GM12873 (cell line): Measurements from ENCODE around the gene CD151.

Experiments
- TF ChIP-seq, protein P1 (sequence below): IDR thresholded peaks from 2 replicates; pipeline ENCODE4 v1.5.1; 2012; ENCODE audit warnings: low read depth, mild to moderate bottlenecking, moderate library complexity, low read length, control low read depth; ENCODE audit not compliant: insufficient read depth; ENCODE audit errors: missing control alignments

The CD151 gene

DNA sequence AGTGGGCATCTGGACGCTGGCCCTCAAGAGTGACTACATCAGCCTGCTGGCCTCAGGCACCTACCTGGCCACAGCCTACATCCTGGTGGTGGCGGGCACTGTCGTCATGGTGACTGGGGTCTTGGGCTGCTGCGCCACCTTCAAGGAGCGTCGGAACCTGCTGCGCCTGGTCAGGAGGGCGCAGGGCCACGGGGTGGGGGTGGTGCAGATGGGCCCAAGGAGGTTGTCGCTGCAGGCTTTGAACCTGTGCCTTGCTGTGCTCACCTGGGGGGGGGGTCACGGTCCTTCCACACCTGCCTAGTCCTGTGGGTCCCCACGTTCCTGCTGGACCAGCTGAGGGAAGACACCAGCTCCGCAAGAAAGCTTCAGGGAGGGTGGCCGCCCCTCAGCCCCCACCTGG is 3.5 kb downstream of the CD151 start:
- TF ChIP-seq, protein P1, sequence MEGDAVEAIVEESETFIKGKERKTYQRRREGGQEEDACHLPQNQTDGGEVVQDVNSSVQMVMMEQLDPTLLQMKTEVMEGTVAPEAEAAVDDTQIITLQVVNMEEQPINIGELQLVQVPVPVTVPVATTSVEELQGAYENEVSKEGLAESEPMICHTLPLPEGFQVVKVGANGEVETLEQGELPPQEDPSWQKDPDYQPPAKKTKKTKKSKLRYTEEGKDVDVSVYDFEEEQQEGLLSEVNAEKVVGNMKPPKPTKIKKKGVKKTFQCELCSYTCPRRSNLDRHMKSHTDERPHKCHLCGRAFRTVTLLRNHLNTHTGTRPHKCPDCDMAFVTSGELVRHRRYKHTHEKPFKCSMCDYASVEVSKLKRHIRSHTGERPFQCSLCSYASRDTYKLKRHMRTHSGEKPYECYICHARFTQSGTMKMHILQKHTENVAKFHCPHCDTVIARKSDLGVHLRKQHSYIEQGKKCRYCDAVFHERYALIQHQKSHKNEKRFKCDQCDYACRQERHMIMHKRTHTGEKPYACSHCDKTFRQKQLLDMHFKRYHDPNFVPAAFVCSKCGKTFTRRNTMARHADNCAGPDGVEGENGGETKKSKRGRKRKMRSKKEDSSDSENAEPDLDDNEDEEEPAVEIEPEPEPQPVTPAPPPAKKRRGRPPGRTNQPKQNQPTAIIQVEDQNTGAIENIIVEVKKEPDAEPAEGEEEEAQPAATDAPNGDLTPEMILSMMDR, result no peak

DNA sequence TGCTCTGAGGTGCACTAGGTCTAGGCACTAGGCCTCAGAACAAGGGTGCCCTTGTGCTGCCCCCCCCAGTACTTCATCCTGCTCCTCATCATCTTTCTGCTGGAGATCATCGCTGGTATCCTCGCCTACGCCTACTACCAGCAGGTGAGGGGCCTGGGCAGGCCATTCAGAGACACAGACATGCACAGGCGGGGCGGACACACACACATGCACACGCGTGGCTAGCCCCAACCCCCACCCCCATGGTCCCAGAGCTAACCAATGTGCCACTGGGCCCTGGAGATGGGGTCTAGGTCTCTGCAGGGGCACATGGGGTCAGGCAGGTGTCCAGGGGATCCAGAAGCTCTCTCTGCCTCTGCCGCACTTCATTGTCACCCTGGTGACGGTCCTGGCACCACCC is 3.9 kb downstream of the CD151 start:
- TF ChIP-seq, protein P1, result no peak

DNA sequence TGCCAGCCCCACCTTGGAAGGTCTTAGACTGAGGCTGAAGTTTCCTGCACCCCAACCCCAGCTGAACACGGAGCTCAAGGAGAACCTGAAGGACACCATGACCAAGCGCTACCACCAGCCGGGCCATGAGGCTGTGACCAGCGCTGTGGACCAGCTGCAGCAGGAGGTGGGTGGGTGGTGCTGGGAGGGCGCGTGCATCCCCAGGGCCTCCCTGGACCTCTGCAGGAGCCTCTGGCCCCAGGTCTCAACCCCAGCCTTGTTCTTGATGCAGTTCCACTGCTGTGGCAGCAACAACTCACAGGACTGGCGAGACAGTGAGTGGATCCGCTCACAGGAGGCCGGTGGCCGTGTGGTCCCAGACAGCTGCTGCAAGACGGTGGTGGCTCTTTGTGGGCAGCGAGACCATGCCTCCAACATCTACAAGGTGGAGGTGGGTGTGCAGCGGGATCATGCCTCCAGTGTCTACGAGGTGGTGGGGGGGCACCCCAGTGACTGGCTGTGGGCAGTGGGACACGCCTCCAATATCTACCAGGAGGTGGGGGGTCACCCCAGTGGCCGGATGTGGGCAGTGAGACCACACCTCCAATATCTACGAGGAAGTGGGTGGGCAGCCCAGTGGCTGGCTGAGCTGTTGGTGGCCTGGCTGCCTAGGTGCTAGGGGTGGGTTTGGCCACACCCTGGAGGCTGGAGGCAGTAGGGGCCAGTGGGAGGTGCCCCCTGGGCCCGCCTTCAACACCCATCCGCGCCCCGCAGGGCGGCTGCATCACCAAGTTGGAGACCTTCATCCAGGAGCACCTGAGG is 4.6 kb downstream of the CD151 start:
- TF ChIP-seq, protein P1, result no peak

DNA sequence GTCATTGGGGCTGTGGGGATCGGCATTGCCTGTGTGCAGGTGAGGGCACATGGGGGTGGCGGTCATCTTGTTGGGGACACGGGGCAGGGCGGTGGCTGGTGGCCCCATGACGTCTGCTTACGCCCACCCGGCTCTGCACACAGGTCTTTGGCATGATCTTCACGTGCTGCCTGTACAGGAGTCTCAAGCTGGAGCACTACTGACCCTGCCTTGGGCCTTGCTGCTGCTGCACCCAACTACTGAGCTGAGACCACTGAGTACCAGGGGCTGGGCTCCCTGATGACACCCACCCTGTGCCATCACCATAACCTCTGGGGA is 5.2 kb downstream of the CD151 start:
- TF ChIP-seq, protein P1, result no peak

DNA sequence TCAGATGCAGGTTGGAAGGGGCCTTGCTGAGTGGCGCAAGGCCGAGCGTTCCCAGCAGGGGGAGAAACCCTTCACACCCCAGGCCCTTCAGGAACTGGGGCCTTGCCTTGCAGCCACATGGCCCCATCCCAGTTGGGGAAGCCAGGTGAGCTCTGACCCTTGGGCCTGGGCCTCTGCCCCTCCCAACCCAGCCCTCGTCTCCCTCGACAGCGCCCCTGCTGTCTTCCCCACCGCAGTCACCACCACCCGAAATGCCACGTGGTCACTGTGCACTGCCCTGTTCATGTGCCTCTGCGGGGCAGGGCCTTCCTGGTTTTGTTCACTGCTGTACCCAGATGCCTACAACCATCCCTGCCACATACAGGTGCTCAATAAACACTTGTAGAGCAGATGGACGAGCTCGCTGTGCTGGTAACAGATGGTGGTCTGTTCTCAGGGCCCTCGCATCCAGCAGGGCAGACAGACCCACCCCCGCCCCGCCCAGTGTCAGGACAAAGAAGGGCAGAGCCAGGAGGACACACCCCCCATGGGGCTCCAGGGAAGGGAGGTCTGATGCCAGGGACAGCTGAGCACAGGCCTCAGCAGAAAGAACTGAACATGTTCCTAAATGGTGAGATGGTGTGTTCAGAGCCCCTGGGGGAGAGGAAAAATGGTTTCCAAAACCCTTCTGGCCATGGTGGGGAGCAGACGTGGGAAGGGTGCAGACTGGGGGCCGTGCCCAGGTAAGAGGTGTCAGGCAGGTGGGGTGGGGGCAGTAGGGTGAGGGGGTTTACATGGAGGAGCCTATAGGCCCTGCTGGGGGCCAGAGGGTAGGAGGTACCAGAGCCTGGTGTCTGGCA is 5.9 kb downstream of the CD151 start:
- TF ChIP-seq, protein P1, result peak; percentile 32

DNA sequence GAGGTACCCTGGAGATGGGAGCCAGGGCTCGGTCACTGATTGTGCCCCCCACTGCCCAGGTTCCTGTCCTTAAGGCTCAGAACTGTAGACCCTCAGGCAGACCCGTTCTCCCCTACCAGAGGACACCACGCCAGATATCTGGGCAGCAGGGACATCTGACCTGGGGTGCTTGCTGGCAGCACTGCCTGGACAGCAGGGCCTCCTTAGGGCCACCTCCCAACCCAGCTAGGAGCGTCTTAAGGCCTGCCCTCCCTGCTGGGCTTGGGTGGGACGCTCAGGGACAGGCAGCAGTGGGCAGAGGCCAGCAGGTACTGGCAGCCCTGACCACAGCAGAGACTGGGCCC is 6.5 kb downstream of the CD151 start:
- TF ChIP-seq, protein P1, result no peak

DNA sequence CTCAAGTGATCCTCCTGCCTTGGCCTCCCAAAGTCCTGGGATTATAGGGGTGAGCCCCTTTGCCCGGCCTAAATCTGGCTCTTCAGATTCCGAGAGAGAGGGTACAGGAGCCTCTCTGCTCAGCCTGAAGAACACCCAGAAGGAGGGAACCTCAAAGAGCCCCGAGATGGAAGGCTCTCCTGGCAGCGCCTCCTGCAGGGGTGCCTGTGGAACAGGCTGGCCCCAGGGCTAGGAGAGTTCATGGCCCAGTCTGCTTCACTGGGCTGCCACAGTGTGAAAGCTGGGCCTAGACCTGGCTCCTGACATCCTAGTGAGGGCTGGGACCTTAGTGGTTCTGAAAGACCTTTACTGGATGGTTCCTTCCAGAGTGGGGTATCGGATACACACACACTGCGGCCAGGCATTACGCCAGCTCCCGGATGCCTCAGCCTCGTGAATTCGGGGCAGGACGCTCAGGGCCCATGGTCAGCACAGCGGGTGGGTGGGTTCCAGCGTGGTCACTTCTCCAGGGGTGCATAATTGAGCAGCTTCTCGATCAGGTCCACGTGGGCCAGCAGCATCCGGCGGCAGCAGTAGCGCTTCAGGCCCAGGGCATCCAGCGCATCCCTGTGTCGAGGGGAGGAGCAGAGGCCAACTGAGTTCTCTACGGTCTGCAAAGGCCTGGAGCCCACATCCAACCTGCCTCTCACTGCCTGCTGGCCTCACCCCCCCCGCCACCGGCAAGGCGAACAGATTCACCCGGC is 7.3 kb downstream of the CD151 start:
- TF ChIP-seq, protein P1, result peak; percentile 47
